Loucy (cell line): Measurements from ENCODE around the gene RHOT1.

Experiments used
- H2AFZ ChIP-seq: fragments of 200-600 bp; sonication (generic); 2 replicates; pipeline ENCODE4 v1.6.0; 2016; ENCODE audit warnings: antibody characterized with exemption, mild to moderate bottlenecking, low read length, moderate library complexity
- H3F3A ChIP-seq: fragments of 200-600 bp; 2 replicates; pipeline ENCODE4 v1.6.0; 2016; ENCODE audit warnings: antibody characterized with exemption, low read depth, mild to moderate bottlenecking
- H3K27me3 ChIP-seq: fragments of 200-600 bp; sonication (generic); 2 replicates; pipeline ENCODE4 v1.6.1; 2014; ENCODE audit warnings: low read length, mild to moderate bottlenecking; ENCODE audit not compliant: insufficient read depth, poor library complexity, severe bottlenecking
- H3K36me3 ChIP-seq: fragments of 200-600 bp; sonication (generic); 2 replicates; pipeline ENCODE4 v1.6.1; 2016; ENCODE audit warnings: low read length; ENCODE audit not compliant: insufficient read depth
- H3K4me1 ChIP-seq: fragments of 200-600 bp; sonication (generic); 2 replicates; pipeline ENCODE4 v1.5.1; 2014; ENCODE audit warnings: low read length, mild to moderate bottlenecking; ENCODE audit not compliant: insufficient read depth, poor library complexity, severe bottlenecking
- H3K4me2 ChIP-seq: fragments of 200-600 bp; sonication (generic); 2 replicates; pipeline ENCODE4 v1.6.0; 2014; ENCODE audit warnings: antibody characterized with exemption, low read length, low read depth, mild to moderate bottlenecking; ENCODE audit not compliant: poor library complexity, severe bottlenecking
- H3K4me3 ChIP-seq: fragments of 200-600 bp; sonication (generic); 2 replicates; pipeline ENCODE4 v1.5.1; 2014; ENCODE audit warnings: low read length, mild to moderate bottlenecking, mixed read lengths; ENCODE audit not compliant: poor library complexity, severe bottlenecking
- H3K79me2 ChIP-seq: fragments of 200-600 bp; sonication (generic); 2 replicates; pipeline ENCODE4 v1.6.1; 2014; ENCODE audit warnings: low read length; ENCODE audit not compliant: insufficient read depth
- H3K9ac ChIP-seq: fragments of 200-600 bp; sonication (generic); 2 replicates; pipeline ENCODE4 v1.6.0; 2014; ENCODE audit warnings: mild to moderate bottlenecking, low read depth, low read length, moderate library complexity; ENCODE audit not compliant: poor library complexity, severe bottlenecking
- H3K9me2 ChIP-seq: fragments of 200-600 bp; sonication (generic); replicated peaks from 2 replicates; pipeline ENCODE4 v1.6.1; 2016; ENCODE audit warnings: low read depth, low read length, mixed read lengths
- H3K9me3 ChIP-seq: fragments of 200-600 bp; sonication (generic); 2 replicates; pipeline ENCODE4 v1.6.1; 2014; ENCODE audit warnings: mild to moderate bottlenecking, antibody characterized with exemption, low read length, low read depth; ENCODE audit not compliant: insufficient read depth
- H4K20me1 ChIP-seq: fragments of 200-600 bp; sonication (generic); 2 replicates; pipeline ENCODE4 v1.6.0; 2014; ENCODE audit warnings: antibody characterized with exemption, low read length, mild to moderate bottlenecking; ENCODE audit not compliant: insufficient read depth, poor library complexity, severe bottlenecking
- EZH2phosphoT487 ChIP-seq: fragments of 200-600 bp; IDR thresholded peaks from 2 replicates; pipeline ENCODE4 v1.6.1; 2018; ENCODE audit warnings: antibody characterized with exemption, mild to moderate bottlenecking, moderate library complexity, borderline replicate concordance
- TF ChIP-seq, protein P1 (sequence below): fragments of 200-600 bp; sonication (generic); conservative IDR thresholded peaks from 2 replicates; pipeline ENCODE4 v1.5.1; 2014; ENCODE audit warnings: mild to moderate bottlenecking, antibody characterized with exemption, low read length

Gene RHOT1

DNA sequence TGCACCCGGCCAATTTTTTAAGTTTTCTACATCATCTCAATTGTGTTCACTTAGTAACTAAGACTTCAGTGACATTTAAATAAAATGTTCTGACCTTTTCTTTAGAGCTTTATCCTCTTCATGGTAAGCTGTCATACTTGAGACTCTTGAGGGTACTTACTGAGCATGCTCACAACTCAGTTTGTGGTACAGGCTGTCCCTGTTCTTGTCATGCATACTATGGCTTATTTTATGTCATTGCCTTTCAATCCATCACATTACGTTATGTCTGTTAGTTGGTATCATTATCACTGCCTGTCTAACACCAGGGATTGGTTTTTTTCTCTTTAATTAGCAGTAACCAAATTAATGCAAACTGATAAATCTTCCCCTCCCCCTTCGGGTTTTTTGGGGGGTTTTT, 81.4 kb downstream of the RHOT1 start:
- no peak for TF ChIP-seq EZH2phosphoT487
- TF ChIP-seq, protein P1, sequence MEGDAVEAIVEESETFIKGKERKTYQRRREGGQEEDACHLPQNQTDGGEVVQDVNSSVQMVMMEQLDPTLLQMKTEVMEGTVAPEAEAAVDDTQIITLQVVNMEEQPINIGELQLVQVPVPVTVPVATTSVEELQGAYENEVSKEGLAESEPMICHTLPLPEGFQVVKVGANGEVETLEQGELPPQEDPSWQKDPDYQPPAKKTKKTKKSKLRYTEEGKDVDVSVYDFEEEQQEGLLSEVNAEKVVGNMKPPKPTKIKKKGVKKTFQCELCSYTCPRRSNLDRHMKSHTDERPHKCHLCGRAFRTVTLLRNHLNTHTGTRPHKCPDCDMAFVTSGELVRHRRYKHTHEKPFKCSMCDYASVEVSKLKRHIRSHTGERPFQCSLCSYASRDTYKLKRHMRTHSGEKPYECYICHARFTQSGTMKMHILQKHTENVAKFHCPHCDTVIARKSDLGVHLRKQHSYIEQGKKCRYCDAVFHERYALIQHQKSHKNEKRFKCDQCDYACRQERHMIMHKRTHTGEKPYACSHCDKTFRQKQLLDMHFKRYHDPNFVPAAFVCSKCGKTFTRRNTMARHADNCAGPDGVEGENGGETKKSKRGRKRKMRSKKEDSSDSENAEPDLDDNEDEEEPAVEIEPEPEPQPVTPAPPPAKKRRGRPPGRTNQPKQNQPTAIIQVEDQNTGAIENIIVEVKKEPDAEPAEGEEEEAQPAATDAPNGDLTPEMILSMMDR: no peak
- Histone ChIP-seq H3K27me3 (no peaks in the 10 kb centered on the region), H3K79me2 (no peaks in the 10 kb centered on the region), H3F3A (no peaks in the 10 kb centered on the region), H3K9me2 (no peaks in the 10 kb centered on the region), H3K4me3 (no peak overlapping the region), H3K36me3 (no peaks in the 10 kb centered on the region; the same call in 1 of the 2 replicates), H2AFZ (no peak overlapping the region), H4K20me1 (no peaks in the 10 kb centered on the region), H3K9me3 (no peaks in the 10 kb centered on the region), H3K4me1 (no peaks in the 10 kb centered on the region), H3K9ac (no peak overlapping the region), H3K4me2 (no peak overlapping the region)

DNA sequence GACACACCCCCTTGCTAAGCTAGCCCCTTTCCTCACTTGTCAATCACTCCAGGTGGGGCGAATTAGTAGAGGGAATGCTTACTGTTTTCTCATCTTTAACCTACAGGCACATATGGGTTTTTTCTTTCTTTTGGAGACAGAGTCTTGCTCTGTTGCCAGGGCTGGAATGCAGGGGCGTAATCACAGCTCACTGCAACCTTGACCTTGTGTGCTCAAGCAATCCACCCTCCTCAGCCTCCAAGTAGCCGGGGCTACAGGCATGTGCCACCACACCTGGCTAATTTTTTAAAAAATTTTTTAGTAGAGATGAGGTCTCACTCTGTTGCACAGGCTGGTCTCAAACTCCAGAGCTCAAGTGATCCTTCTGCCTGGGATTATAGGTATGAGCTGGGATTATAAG, 84.6 kb downstream of the RHOT1 start:
- TF ChIP-seq EZH2phosphoT487: no peak
- TF ChIP-seq, protein P1: no peak
- Histone ChIP-seq H3K79me2 (no peaks in the 10 kb centered on the region), H3F3A (no peaks in the 10 kb centered on the region), H3K36me3 (no peaks in the 10 kb centered on the region; the same call in 1 of the 2 replicates), H3K4me1 (no peaks in the 10 kb centered on the region), H3K4me2 (no peak overlapping the region), H2AFZ (no peak overlapping the region), H3K27me3 (no peaks in the 10 kb centered on the region), H4K20me1 (no peaks in the 10 kb centered on the region), H3K9me2 (no peaks in the 10 kb centered on the region), H3K9ac (no peak overlapping the region), H3K9me3 (no peaks in the 10 kb centered on the region), H3K4me3 (no peak overlapping the region)

DNA sequence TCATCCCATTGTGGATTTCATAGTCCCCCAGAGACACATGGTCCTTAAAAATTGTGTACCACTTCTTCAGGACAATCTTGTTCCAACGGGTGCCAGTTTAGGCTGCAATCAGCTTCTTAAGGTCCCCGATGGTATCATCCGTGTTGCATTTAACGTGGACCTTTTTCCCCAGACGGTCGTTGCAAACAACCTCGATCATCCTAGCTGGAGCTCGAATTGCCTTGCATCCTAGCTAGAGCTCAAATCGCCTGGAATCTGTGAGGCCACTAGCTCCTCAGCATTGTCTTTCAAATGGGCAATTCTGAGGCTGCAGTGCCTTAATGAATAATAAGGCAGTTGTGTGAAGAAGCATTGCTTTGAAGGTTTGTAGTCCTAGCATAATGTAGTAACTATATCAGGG, 85.6 kb downstream of the RHOT1 start:
- Histone ChIP-seq H3K9me2 (no peaks in the 10 kb centered on the region), H3K36me3 (no peaks in the 10 kb centered on the region; the same call in 1 of the 2 replicates), H3K79me2 (no peaks in the 10 kb centered on the region), H3K4me1 (no peaks in the 10 kb centered on the region), H3F3A (no peaks in the 10 kb centered on the region), H3K4me3 (no peak overlapping the region), H3K9me3 (no peaks in the 10 kb centered on the region), H2AFZ (no peak overlapping the region), H3K4me2 (no peak overlapping the region), H4K20me1 (no peaks in the 10 kb centered on the region), H3K27me3 (no peaks in the 10 kb centered on the region), H3K9ac (no peak overlapping the region)
- TF ChIP-seq, protein P1: no peak
